ENCODE data around the gene APMAP. TPM values are rescaled to one million over a fixed set of nuclear protein-coding genes. Genes with fewer than 3 reads are reported as not detected.

The APMAP gene
- total and polyA plus RNA-seq, 4 donors: 40.8 to 87.0 (median 62.9) TPM

GRCh38 chr20:25020901-25021301, 28.4 kb upstream of the APMAP start:
- H3K4me3 ChIP-seq: no peak overlapping the region
- H3K36me3 ChIP-seq (ENCODE audit: control insufficient read depth in 4 of 4, insufficient read depth in 4 of 4, low read length in 4 of 4): peaks cover 0 to 36% (median 10%) of the 10 kb centered on the region in 4 donors
- H3K9ac ChIP-seq (ENCODE audit: insufficient read depth in 1 of 2, low read length in 2 of 2): no peak overlapping the region
- peaks cover 0 to 28% (median 15%) of the 10 kb centered on the region in 5 donors for H3K4me1 ChIP-seq (ENCODE audit: control insufficient read depth in 5 of 5, insufficient read depth in 5 of 5, low read length in 5 of 5)
- H3K9me3 ChIP-seq (ENCODE audit: control insufficient read depth in 4 of 4, insufficient read depth in 3 of 4, low read length in 3 of 4): no peaks in the 10 kb centered on the region
- ATAC-seq (ENCODE audit: insufficient read depth, low FRiP score) (no peak), DNase-seq (no peak)
- TF ChIP-seq CTCF (IDR thresholded peaks at IDR 0.05; ENCODE audit: control extremely low read depth, extremely low read depth): no peak
- 87 to 91% methylated on average over 6 of the region's 6 CpGs for WGBS, 2 donors
- H3K27ac ChIP-seq (ENCODE audit: low read depth in 1 of 2, low read length in 1 of 2): peak overlapping the region in 1 of 2 donors; percentile 62
- H3K27me3 ChIP-seq (ENCODE audit: control insufficient read depth in 3 of 3, insufficient read depth in 3 of 3, low read length in 2 of 3): no peaks in the 10 kb centered on the region

GRCh38 chr20:25020345-25020744, 27.8 kb upstream of the APMAP start:
- TF ChIP-seq CTCF (IDR thresholded peaks at IDR 0.05; ENCODE audit: control extremely low read depth, extremely low read depth): no peak
- Histone ChIP-seq H3K4me3 (no peak overlapping the region), H3K27me3 (ENCODE audit: control insufficient read depth in 3 of 3, insufficient read depth in 3 of 3, low read length in 2 of 3) (no peaks in the 10 kb centered on the region), H3K9ac (ENCODE audit: insufficient read depth in 1 of 2, low read length in 2 of 2) (no peak overlapping the region), H3K9me3 (ENCODE audit: control insufficient read depth in 4 of 4, insufficient read depth in 3 of 4, low read length in 3 of 4) (no peaks in the 10 kb centered on the region), H3K4me1 (ENCODE audit: control insufficient read depth in 5 of 5, insufficient read depth in 5 of 5, low read length in 5 of 5) (peaks cover 0 to 28% (median 15%) of the 10 kb centered on the region in 5 donors), H3K27ac (ENCODE audit: low read depth in 1 of 2, low read length in 1 of 2) (peak overlapping the region in 1 of 2 donors; percentile 62), H3K36me3 (ENCODE audit: control insufficient read depth in 4 of 4, insufficient read depth in 4 of 4, low read length in 4 of 4) (peaks cover 0 to 36% (median 10%) of the 10 kb centered on the region in 4 donors)
- ATAC-seq (ENCODE audit: insufficient read depth, low FRiP score) (no peak), DNase-seq (no peak)
- whole genome bisulfite sequencing, 2 donors: 94 to 99% methylated on average over 5 of the region's 5 CpGs

GRCh38 chr20:25019381-25020155, 27.0 kb upstream of the APMAP start:
- Histone ChIP-seq H3K36me3 (ENCODE audit: control insufficient read depth in 4 of 4, insufficient read depth in 4 of 4, low read length in 4 of 4) (peaks cover 0 to 30% (median 10%) of the 10 kb centered on the region in 4 donors), H3K4me3 (no peak overlapping the region), H3K27me3 (ENCODE audit: control insufficient read depth in 3 of 3, insufficient read depth in 3 of 3, low read length in 2 of 3) (no peaks in the 10 kb centered on the region), H3K27ac (ENCODE audit: low read depth in 1 of 2, low read length in 1 of 2) (peak overlapping the region in 1 of 2 donors; percentile 12), H3K4me1 (ENCODE audit: control insufficient read depth in 5 of 5, insufficient read depth in 5 of 5, low read length in 5 of 5) (peaks cover 0 to 28% (median 10%) of the 10 kb centered on the region in 5 donors), H3K9me3 (ENCODE audit: control insufficient read depth in 4 of 4, insufficient read depth in 3 of 4, low read length in 3 of 4) (no peaks in the 10 kb centered on the region), H3K9ac (ENCODE audit: insufficient read depth in 1 of 2, low read length in 2 of 2) (no peak overlapping the region)
- 78 to 81% methylated on average over 16 of the region's 16 CpGs for WGBS, 2 donors
- no peak for DNase-seq
- no peak for TF ChIP-seq CTCF (IDR thresholded peaks at IDR 0.05; ENCODE audit: control extremely low read depth, extremely low read depth)
- no peak for ATAC-seq (ENCODE audit: insufficient read depth, low FRiP score)

All from lung (tissue), 12 donors.